HG02798 (cell line): ENCODE measurements around the gene MAP3K9.

Experiments used
- ATAC-seq: cut with Tn5 transposase; IDR thresholded peaks from one replicate; pipeline ENCODE4 v1.9.1; 2021; ENCODE audit warnings: mild to moderate bottlenecking; ENCODE audit not compliant: unreplicated experiment, poor library complexity

The MAP3K9 gene

GRCh38 chr14:70789961-70790360 lies 19.4 kb downstream of the MAP3K9 start:
- ATAC-seq, result no peak

- ATAC-seq, result no peak
Measured at GRCh38 chr14:70789361-70789760, 20.0 kb downstream of the MAP3K9 start.

- no peak for ATAC-seq
Measured at GRCh38 chr14:70788898-70789297, 20.4 kb downstream of the MAP3K9 start.

- ATAC-seq, result no peak
Measured at GRCh38 chr14:70785556-70785955, 23.8 kb downstream of the MAP3K9 start.

GRCh38 chr14:70784886-70785285 lies 24.4 kb downstream of the MAP3K9 start:
- ATAC-seq, result no peak

GRCh38 chr14:70782361-70782760 lies 27.0 kb downstream of the MAP3K9 start:
- no peak for ATAC-seq

GRCh38 chr14:70780396-70781075 lies 28.8 kb downstream of the MAP3K9 start:
- peak; percentile 67 for ATAC-seq

GRCh38 chr14:70779667-70780066 lies 29.6 kb downstream of the MAP3K9 start:
- no peak for ATAC-seq

GRCh38 chr14:70776197-70776596 lies 33.1 kb downstream of the MAP3K9 start:
- peak; percentile 67 for ATAC-seq

- ATAC-seq, result no peak
Measured at GRCh38 chr14:70773182-70773862, 36.0 kb downstream of the MAP3K9 start.

GRCh38 chr14:70771781-70772212 lies 37.5 kb downstream of the MAP3K9 start:
- ATAC-seq, result no peak

GRCh38 chr14:70770490-70770889 lies 38.8 kb downstream of the MAP3K9 start:
- ATAC-seq, result no peak

- no peak for ATAC-seq
Measured at GRCh38 chr14:70759398-70759797, 49.9 kb downstream of the MAP3K9 start.

- no peak for ATAC-seq
Measured at GRCh38 chr14:70755655-70756054, 53.7 kb downstream of the MAP3K9 start.

GRCh38 chr14:70754991-70755390 lies 54.3 kb downstream of the MAP3K9 start:
- no peak for ATAC-seq

- no peak for ATAC-seq
Measured at GRCh38 chr14:70753518-70753953, 55.8 kb downstream of the MAP3K9 start.

- no peak for ATAC-seq
Measured at GRCh38 chr14:70748422-70748821, 60.9 kb downstream of the MAP3K9 start.

GRCh38 chr14:70744641-70745040 lies 64.7 kb downstream of the MAP3K9 start:
- no peak for ATAC-seq

- ATAC-seq, result no peak
Measured at GRCh38 chr14:70742316-70742715, 67.0 kb downstream of the MAP3K9 start.

GRCh38 chr14:70741482-70741881 lies 67.8 kb downstream of the MAP3K9 start:
- no peak for ATAC-seq

- ATAC-seq, result no peak
Measured at GRCh38 chr14:70735043-70735442, 74.3 kb downstream of the MAP3K9 start.
